Gastroesophageal sphincter (tissue), 4 donors: ENCODE data around the gene TMCO5A. TPM values are rescaled to one million over a fixed set of nuclear protein-coding genes. Genes with fewer than 3 reads are reported as not detected.

Experiments used
- ATAC-seq: fragments of 150-250 bp; one replicate; pipeline ENCODE4 v1.9.1; 2016; ENCODE audit warnings: mild to moderate bottlenecking, moderate library complexity
- H3K27ac ChIP-seq, 4 donors: fragments of 200-600 bp; sonication (generic) in 3 of 4; 1 replicate in 3 of 4; 2 replicates in 1 of 4; pipeline ENCODE4 v1.5.1; 2016 to 2019
- H3K27me3 ChIP-seq: fragments of 200-600 bp; sonication (generic); one replicate; pipeline ENCODE4 v1.5.1; 2019
- H3K36me3 ChIP-seq, 2 donors: fragments of 200-600 bp; sonication (generic); one replicate each; pipeline ENCODE4 v1.5.1; 2019; ENCODE audit warnings: control low read depth in 1 of 2
- H3K4me1 ChIP-seq, 3 donors: fragments of 200-600 bp; sonication (generic); 1 replicate in 2 of 3; 2 replicates in 1 of 3; pipeline ENCODE4 v1.5.1; 2016 to 2019; ENCODE audit warnings: control low read depth in 2 of 3
- H3K4me3 ChIP-seq, 2 donors: fragments of 200-600 bp; sonication (generic); one replicate each; pipeline ENCODE4 v1.5.1; 2019; ENCODE audit warnings: mild to moderate bottlenecking in 1 of 2, moderate library complexity in 1 of 2
- H3K9me3 ChIP-seq, 3 donors: fragments of 200-600 bp; sonication (generic); one replicate each; pipeline ENCODE4 v1.5.1; 2017 to 2019; ENCODE audit warnings: control low read depth in 2 of 3
- CTCF ChIP-seq, 4 experiments: fragments of 200-600 bp in 2 of 4; fragments of 450-650 bp in 2 of 4; sonication (generic) in 1 of 4; IDR thresholded peaks; one replicate each; pipeline ENCODE4 v1.5.1; 2017 to 2019; ENCODE audit warnings: antibody characterized with exemption in 4 of 4, mild to moderate bottlenecking in 2 of 4, moderate library complexity in 2 of 4
- EP300 ChIP-seq: sonication (generic); formaldehyde crosslinking; IDR thresholded peaks from one replicate; pipeline ENCODE4 v1.6.1; 2017; ENCODE audit warnings: antibody characterized with exemption, mild to moderate bottlenecking
- POLR2A ChIP-seq, 2 donors: fragments of 450-650 bp; IDR thresholded peaks; one replicate each; pipeline ENCODE4 v1.6.1; 2017; ENCODE audit warnings: antibody characterized with exemption in 2 of 2, mild to moderate bottlenecking in 2 of 2, moderate library complexity in 1 of 2
- POLR2AphosphoS5 ChIP-seq: sonication (generic); formaldehyde crosslinking; IDR thresholded peaks from one replicate; pipeline ENCODE4 v1.6.1; 2017; ENCODE audit warnings: antibody characterized with exemption
- WGBS, 2 donors: methylation state at CpG; one replicate each; pipeline ENCODE4 v1.1.5; 2018; ENCODE audit warnings: low coverage in 1 of 2; 5-methylcytosine and 5-hydroxymethylcytosine counted together
- total RNA-seq, 4 donors: library from RNA; depleted of rRNA; stranded (reverse); fragments of >200 nt; gene quantifications; one replicate each; pipeline ENCODE4 v1.1.0, GENCODE V29; 2016

TMCO5A gene
- total RNA-seq, 4 donors from 2014 or later, result not detected

- TF ChIP-seq CTCF (IDR thresholded peaks at IDR 0.05) (no peak), EP300 (no peak), POLR2A (IDR thresholded peaks at IDR 0.05) (no peak), POLR2AphosphoS5 (no peak)
- H3K27ac ChIP-seq, result no peak overlapping the region
- H3K4me3 ChIP-seq, result no peak overlapping the region
- ATAC-seq, result no peak
- H3K36me3 ChIP-seq, result no peaks in the 10 kb centered on the region
- H3K4me1 ChIP-seq, result no peaks in the 10 kb centered on the region
- H3K27me3 ChIP-seq, result no peaks in the 10 kb centered on the region
- WGBS, 2 donors, result 88 to 94% methylated on average over 2 of the region's 2 CpGs
- H3K9me3 ChIP-seq, result no peaks in the 10 kb centered on the region
Measured at GRCh38 chr15:37898362-37898761, 36.1 kb upstream of the TMCO5A start.

GRCh38 chr15:37900326-37901221 lies 33.9 kb upstream of the TMCO5A start:
- no peak for ATAC-seq
- Histone ChIP-seq H3K4me3 (no peak overlapping the region), H3K36me3 (no peaks in the 10 kb centered on the region), H3K4me1 (no peaks in the 10 kb centered on the region), H3K27ac (no peak overlapping the region), H3K9me3 (no peaks in the 10 kb centered on the region), H3K27me3 (no peaks in the 10 kb centered on the region)
- TF ChIP-seq EP300 (no peak), POLR2A (IDR thresholded peaks at IDR 0.05) (no peak), CTCF (IDR thresholded peaks at IDR 0.05) (no peak), POLR2AphosphoS5 (no peak)
- 55 to 71% methylated on average over 6 to 7 of the region's 7 CpGs for WGBS, 2 donors

- Histone ChIP-seq H3K4me1 (no peaks in the 10 kb centered on the region), H3K36me3 (no peaks in the 10 kb centered on the region), H3K9me3 (no peaks in the 10 kb centered on the region), H3K27me3 (no peaks in the 10 kb centered on the region), H3K4me3 (no peak overlapping the region), H3K27ac (no peak overlapping the region)
- no peak for TF ChIP-seq CTCF (IDR thresholded peaks at IDR 0.05)
- TF ChIP-seq POLR2A (IDR thresholded peaks at IDR 0.05), result no peak
- no peak for TF ChIP-seq EP300
- no peak for TF ChIP-seq POLR2AphosphoS5
- ATAC-seq, result no peak
Measured at GRCh38 chr15:37902126-37902525, 32.3 kb upstream of the TMCO5A start.

- H3K27ac ChIP-seq, result no peak overlapping the region
- H3K4me3 ChIP-seq, result no peak overlapping the region
- no peaks in the 10 kb centered on the region for H3K4me1 ChIP-seq
- H3K9me3 ChIP-seq, result no peaks in the 10 kb centered on the region
- H3K27me3 ChIP-seq, result no peaks in the 10 kb centered on the region
- ATAC-seq, result no peak
- H3K36me3 ChIP-seq, result no peaks in the 10 kb centered on the region
- 67 to 68% methylated on average over 8 to 10 of the region's 11 CpGs for WGBS, 2 donors
- TF ChIP-seq EP300 (no peak), POLR2AphosphoS5 (no peak), POLR2A (IDR thresholded peaks at IDR 0.05) (no peak)
Measured at GRCh38 chr15:37903919-37904625, 30.4 kb upstream of the TMCO5A start.

GRCh38 chr15:37907136-37907535 lies 27.3 kb upstream of the TMCO5A start:
- H3K27me3 ChIP-seq, result no peaks in the 10 kb centered on the region
- H3K9me3 ChIP-seq, result no peaks in the 10 kb centered on the region
- ATAC-seq, result no peak
- TF ChIP-seq POLR2AphosphoS5 (no peak), EP300 (no peak), CTCF (IDR thresholded peaks at IDR 0.05) (no peak), POLR2A (IDR thresholded peaks at IDR 0.05) (no peak)
- H3K27ac ChIP-seq, result no peak overlapping the region
- H3K4me3 ChIP-seq, result no peak overlapping the region
- no peaks in the 10 kb centered on the region for H3K4me1 ChIP-seq
- no peaks in the 10 kb centered on the region for H3K36me3 ChIP-seq
- WGBS, 2 donors, result 5 to 13% methylated on average over 1 of the region's 1 CpG
